ENCODE results near the gene FAM9A. TPM values are rescaled to one million over a fixed set of nuclear protein-coding genes. Genes with fewer than 3 reads are reported as not detected.

FAM9A gene
- total RNA-seq (2016; rRNA removed; fragmentation: Illumina TruSeq; extraction: Trizol) = not detected in 2 replicates
- not detected in 2 replicates for total RNA-seq (2016; cell fraction: cytosol; rRNA removed; fragmentation: Illumina TruSeq; extraction: Trizol; ENCODE audit: low read depth)
- not detected in 2 replicates for total RNA-seq (2016; cell fraction: insoluble cytoplasmic fraction; rRNA removed; fragmentation: Illumina TruSeq; extraction: Trizol)
- not detected in 2 replicates for total RNA-seq (2016; cell fraction: membrane; rRNA removed; fragmentation: Illumina TruSeq; extraction: Trizol)
- not detected in 2 replicates for total RNA-seq (2016; cell fraction: nucleus; rRNA removed; fragmentation: Illumina TruSeq; extraction: Trizol)
- polyA plus RNA-seq (2011; rRNA removed) = not detected in 2 replicates
- polyA plus RNA-seq (2011; cell fraction: cytosol; rRNA removed) = not detected in 2 replicates
- polyA plus RNA-seq (2011; cell fraction: nucleus; rRNA removed) = not detected in 2 replicates
- polyA plus RNA-seq (2012) = not detected in 2 replicates
- polyA plus RNA-seq (2016; cell fraction: cytosol; fragmentation: Illumina TruSeq; extraction: Trizol; ENCODE audit: low read depth) = not detected in 2 replicates
- polyA plus RNA-seq (2016; cell fraction: insoluble cytoplasmic fraction; fragmentation: Illumina TruSeq; extraction: Trizol; ENCODE audit: low read depth) = not detected in 2 replicates
- not detected in 2 replicates for polyA plus RNA-seq (2016; cell fraction: membrane; fragmentation: Illumina TruSeq; extraction: Trizol; ENCODE audit: low read depth)
- polyA plus RNA-seq (2016; cell fraction: nucleus; fragmentation: Illumina TruSeq; extraction: Trizol; ENCODE audit: insufficient read depth, low read depth) = not detected in 2 replicates
- not detected in 2 replicates for polyA minus RNA-seq (2011; rRNA and poly(A)+ RNA removed; ENCODE audit: low replicate concordance)
- not detected in 2 replicates for polyA minus RNA-seq (2011; cell fraction: cytosol; rRNA and poly(A)+ RNA removed)
- polyA minus RNA-seq (2011; cell fraction: nucleus; rRNA and poly(A)+ RNA removed) = not detected in 2 replicates
- Bru-seq, nascent RNA = not detected
- BruChase-seq, experiment 1, labeled RNA remaining after a 6-hour chase = not detected
- not detected for BruChase-seq, experiment 2, labeled RNA remaining after a 2-hour chase
- long read RNA-seq, experiment 1 = 0 reads
- long read RNA-seq, experiment 2 = 0 reads

DNA sequence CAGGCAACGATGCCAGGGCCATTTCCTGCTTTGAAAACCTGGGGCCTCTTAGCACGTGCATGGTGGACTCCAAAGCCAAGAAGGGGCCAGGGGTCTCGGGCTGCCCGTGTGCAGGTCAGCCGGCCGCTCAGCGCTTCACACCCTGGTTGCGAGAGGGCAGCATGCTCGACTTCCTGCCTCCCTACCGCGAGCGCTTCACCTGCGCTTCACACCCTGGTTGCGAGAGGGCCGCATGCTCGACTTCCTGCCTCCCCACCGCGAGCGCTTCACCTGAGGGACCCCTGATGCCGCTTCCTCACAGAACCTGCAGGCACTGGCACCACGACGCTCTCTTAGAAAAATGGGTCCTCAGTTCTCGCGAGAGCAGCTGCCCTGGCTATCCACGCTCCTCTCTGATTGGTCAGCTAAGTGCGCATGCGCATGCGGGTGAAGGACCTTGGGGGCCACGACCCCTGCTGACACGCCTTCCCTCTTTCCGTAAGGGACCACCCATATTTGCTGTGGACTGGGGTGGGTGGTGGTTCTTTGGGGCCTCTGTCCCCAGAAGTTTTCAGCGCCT, at the start of gene FAM9A:
Gene FAM9A (minus strand): TSS at position 343 of the 559 bp plus-strand sequence. CDS start 1,212 bp downstream, outside the sequence.
- 99% methylated on average over 12 of the region's 32 CpGs for WGBS (ENCODE audit: low lambda C conversion rate)
- in situ Hi-C loops (cut with HindIII; ENCODE audit: extremely low pct_ligation_motif_present, low pct_unique_long_range_greater_than_20kb) (no loop called here), intact Hi-C loops (cut with micrococcal nuclease; ENCODE audit: unreplicated experiment) (no loop called here)
- Histone ChIP-seq H3K79me2 (ENCODE audit: insufficient read depth, low read length) (no peaks in the 10 kb centered on the region), H3K4me1 (ENCODE audit: insufficient read depth, low read length) (no peaks in the 10 kb centered on the region), H4K20me1 (ENCODE audit: insufficient read depth, low read length) (no peaks in the 10 kb centered on the region), H3K27ac (ENCODE audit: extremely low read length, insufficient read depth, low read length) (no peak within 1 kb of the TSS), H3K36me3 (replicated peaks in 1 of 2; ENCODE audit: control insufficient read depth in 1 of 2, insufficient read depth in 2 of 2, low read length in 2 of 2) (no peaks in the 10 kb centered on the region), H2AFZ (ENCODE audit: low read length) (no peak within 1 kb of the TSS), H3K9me3 (ENCODE audit: low read length) (no peaks in the 10 kb centered on the region), H3K4me3 (replicated peaks in 1 of 3; ENCODE audit: insufficient read depth in 1 of 3, low read depth in 2 of 3, low read length in 3 of 3) (no peak within 1 kb of the TSS), H3K27me3 (ENCODE audit: control insufficient read depth in 1 of 2, insufficient read depth in 2 of 2, low read length in 2 of 2) (no peaks in the 10 kb centered on the region), H3K4me2 (ENCODE audit: low read depth, low read length) (no peak within 1 kb of the TSS), H3K9ac (ENCODE audit: insufficient read depth, low read depth, low read length) (no peak within 1 kb of the TSS)
- TF ChIP-seq CAMTA2 (CRISPR knock-in tag; IDR thresholded peaks at IDR 0.05; ENCODE audit: borderline replicate concordance) = no peak
- TF ChIP-seq NCOA1 (CRISPR knock-in tag; IDR thresholded peaks at IDR 0.05) = no peak
- no peak for TF ChIP-seq ZNF777 (CRISPR knock-in tag; IDR thresholded peaks at IDR 0.05)
- no peak for TF ChIP-seq ELF1 (CRISPR knock-in tag; IDR thresholded peaks at IDR 0.05)
- TF ChIP-seq, protein P1, sequence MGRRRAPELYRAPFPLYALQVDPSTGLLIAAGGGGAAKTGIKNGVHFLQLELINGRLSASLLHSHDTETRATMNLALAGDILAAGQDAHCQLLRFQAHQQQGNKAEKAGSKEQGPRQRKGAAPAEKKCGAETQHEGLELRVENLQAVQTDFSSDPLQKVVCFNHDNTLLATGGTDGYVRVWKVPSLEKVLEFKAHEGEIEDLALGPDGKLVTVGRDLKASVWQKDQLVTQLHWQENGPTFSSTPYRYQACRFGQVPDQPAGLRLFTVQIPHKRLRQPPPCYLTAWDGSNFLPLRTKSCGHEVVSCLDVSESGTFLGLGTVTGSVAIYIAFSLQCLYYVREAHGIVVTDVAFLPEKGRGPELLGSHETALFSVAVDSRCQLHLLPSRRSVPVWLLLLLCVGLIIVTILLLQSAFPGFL (CRISPR knock-in tag; IDR thresholded peaks at IDR 0.05) = no peak
- TF ChIP-seq MATR3 (CRISPR knock-in tag; IDR thresholded peaks at IDR 0.05) = no peak
- no peak for TF ChIP-seq ZNF225 (CRISPR knock-in tag; IDR thresholded peaks at IDR 0.05)
- ChIA-PET POLR2A (no interaction called here), CTCF (ENCODE audit: low intra/inter-chr PET ratio, low total read pairs) (no interaction called here)
- BruUV-seq (replicated peaks) = no TSS peak
- ATAC-seq = no peak
- no peak for DNase-seq (ENCODE audit: low spot score)
- no peak for FAIRE-seq

All from HepG2 (cell line).